C4-2B (cell line): ENCODE results near the gene TULP3.

Source experiments
- H3K27ac ChIP-seq: fragments of 450-650 bp; 2 replicates; pipeline ENCODE4 v1.5.1; 2017
- ZFX ChIP-seq: fragments of 450-650 bp; IDR thresholded peaks from 2 replicates; pipeline ENCODE4 v1.6.1; 2017
- TF ChIP-seq, protein P1 (sequence below): fragments of 450-650 bp; conservative IDR thresholded peaks from 2 replicates; pipeline ENCODE4 v1.5.1; 2017; ENCODE audit warnings: mild to moderate bottlenecking

TULP3 gene

DNA sequence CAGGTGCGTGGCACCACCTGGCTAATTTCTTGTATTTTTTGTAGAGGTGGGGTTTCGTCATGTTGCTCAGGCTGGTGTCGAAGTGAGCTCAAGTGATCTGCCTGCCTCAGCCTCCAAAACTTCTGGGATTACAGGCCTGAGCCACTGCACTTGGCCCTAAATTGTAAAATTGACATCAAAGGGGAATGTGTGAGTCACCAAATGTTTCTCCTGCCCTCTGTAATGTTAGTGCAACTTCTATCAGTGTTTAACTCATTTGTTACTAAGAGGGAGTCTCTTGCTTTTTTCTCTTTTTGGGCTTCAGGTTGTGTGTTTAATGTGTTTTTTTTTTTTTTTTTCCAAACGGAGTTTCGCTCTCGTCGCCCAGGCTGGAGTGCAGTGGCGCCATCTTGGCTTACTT lies 2.3 kb downstream of the TULP3 start:
- no peak for TF ChIP-seq ZFX
- TF ChIP-seq, protein P1, sequence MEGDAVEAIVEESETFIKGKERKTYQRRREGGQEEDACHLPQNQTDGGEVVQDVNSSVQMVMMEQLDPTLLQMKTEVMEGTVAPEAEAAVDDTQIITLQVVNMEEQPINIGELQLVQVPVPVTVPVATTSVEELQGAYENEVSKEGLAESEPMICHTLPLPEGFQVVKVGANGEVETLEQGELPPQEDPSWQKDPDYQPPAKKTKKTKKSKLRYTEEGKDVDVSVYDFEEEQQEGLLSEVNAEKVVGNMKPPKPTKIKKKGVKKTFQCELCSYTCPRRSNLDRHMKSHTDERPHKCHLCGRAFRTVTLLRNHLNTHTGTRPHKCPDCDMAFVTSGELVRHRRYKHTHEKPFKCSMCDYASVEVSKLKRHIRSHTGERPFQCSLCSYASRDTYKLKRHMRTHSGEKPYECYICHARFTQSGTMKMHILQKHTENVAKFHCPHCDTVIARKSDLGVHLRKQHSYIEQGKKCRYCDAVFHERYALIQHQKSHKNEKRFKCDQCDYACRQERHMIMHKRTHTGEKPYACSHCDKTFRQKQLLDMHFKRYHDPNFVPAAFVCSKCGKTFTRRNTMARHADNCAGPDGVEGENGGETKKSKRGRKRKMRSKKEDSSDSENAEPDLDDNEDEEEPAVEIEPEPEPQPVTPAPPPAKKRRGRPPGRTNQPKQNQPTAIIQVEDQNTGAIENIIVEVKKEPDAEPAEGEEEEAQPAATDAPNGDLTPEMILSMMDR = no peak
- H3K27ac ChIP-seq = no peak overlapping the region

DNA sequence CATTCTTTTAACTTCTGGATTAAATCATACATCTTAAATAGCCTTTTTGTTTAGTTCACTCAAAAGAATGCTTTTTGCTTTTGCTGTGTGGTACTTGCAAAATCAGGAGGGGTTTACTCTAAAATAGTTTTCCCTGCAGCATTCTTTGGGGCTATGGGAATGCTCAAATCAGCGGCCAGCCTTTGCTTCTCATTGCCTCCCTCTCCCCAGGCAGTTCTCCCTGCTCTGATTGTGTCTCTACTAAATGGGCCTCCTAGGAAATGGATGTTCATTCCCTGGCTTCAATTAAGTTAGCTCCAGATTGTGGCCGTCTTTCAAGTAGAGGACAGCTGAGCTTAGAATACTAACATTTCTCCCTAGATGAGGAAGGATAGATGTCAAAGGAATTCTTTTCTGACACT lies 4.4 kb downstream of the TULP3 start:
- TF ChIP-seq, protein P1 = no peak
- H3K27ac ChIP-seq = no peak overlapping the region

- H3K27ac ChIP-seq = no peak overlapping the region
- TF ChIP-seq, protein P1 = no peak
- TF ChIP-seq ZFX = no peak
These were observed 4.8 kb downstream of the TULP3 start for GRCh38 chr12:2895511-2895910.

DNA sequence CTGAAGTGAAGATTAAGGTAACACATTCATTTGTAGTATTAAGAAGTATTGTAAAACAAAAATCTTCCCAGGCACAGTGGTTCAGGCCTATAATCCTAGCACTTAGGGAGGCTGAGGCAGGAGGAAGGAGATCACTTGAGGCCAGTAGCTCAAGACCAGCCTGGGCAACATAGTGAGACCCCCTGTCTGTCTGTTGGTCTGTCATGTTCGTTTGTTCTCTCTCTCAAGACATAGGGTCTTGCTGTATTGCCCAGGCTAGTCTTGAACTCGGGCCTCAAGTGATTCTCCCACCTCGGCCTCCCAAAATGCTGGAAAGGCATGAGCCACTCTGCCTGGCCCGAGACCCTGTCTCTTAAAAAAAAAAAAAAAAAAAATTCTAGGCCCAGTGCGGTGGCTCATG lies 6.7 kb downstream of the TULP3 start:
- TF ChIP-seq ZFX = no peak
- TF ChIP-seq, protein P1 = no peak
- no peak overlapping the region for H3K27ac ChIP-seq

DNA sequence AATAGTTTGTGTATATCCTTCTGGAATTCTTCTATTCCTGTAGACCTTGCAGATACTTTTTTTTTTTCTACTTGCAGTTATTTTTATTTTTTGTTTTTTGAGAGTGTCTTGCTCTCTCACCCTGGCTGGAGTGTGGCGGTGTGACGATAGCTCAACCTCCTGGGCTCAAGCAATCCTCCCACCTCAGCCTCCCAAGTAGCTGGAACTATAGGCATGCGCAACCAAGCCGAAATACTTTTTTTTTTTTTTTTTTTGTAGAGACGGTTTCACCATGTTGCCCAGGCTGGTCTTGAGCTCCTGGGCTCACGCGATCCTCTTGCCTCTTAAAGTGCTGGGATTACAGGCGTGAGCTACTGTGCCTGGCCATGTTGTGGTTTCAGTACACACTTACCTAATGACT lies 10.0 kb downstream of the TULP3 start:
- TF ChIP-seq, protein P1 = no peak
- no peak for TF ChIP-seq ZFX
- H3K27ac ChIP-seq = no peak overlapping the region

- H3K27ac ChIP-seq = no peak overlapping the region
- TF ChIP-seq ZFX = no peak
- TF ChIP-seq, protein P1 = no peak
These were observed 11.7 kb downstream of the TULP3 start for GRCh38 chr12:2902272-2902880.

DNA sequence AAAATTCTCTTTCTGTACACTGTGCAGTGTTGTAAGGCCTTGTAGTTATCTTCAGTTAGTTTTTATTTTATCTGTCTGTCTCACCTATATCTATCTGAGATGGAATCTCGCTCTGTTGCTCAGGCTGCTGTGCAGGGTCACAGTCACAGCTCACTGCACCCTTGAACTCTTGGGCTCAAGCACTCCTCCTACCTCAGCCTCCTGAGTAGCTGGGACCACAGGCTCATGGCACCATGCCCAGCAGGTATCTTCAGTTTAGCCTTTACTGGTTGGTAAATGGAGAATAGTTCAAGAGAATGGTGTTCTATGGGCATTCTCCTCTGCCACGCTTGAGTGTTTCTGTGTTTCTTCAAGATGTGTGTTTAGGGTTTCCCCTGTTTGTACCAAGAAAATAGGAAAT lies 13.6 kb downstream of the TULP3 start:
- no peak overlapping the region for H3K27ac ChIP-seq
- TF ChIP-seq ZFX = no peak
- TF ChIP-seq, protein P1 = no peak
